Measurements from ENCODE around the gene NCK2. TPM values are rescaled to one million over a fixed set of nuclear protein-coding genes. Genes with fewer than 3 reads are reported as not detected.

Gene NCK2
- total and polyA plus RNA-seq, 2 of the 13 experiments (the other 11 are each of a cell fraction or from before 2014, with no cell fraction given): 14.8 to 23.5 TPM

DNA sequence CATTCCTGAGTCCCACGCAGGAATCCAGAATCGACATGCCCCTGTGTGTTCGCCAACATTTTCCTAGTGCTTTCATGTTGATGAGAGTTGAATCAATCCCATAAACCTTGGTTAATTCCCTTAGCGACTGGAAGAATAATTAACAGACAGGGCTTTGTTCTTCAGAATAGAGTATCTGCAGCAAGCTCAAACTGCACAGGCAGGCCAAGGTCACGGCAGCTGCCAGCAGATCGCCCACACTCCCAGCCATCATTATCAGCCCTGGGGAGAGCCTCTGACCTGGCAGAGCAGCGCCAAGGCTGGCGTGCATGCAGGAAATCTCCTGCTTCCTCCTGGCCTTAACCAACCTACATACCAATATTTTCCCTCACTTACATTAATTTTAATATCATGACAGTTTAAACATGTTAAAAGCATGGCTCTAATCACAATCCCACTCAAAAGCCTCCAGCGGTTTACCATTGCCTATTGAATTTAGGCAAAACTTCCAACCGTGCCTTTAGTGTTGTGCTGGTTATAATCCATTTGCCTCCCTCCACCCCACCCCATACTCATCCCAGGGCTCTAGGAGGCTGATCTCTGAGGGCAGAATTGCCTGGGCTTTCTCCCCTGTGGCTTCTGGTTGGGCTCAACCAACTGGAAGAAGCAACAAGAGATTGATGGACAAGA, 46.8 kb upstream of the NCK2 start (continued):
- TF ChIP-seq, protein P1, sequence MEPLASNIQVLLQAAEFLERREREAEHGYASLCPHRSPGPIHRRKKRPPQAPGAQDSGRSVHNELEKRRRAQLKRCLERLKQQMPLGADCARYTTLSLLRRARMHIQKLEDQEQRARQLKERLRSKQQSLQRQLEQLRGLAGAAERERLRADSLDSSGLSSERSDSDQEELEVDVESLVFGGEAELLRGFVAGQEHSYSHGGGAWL (CRISPR knock-in tag; IDR thresholded peaks at IDR 0.05): no peak
- no peak for TF ChIP-seq GABPB1 (CRISPR knock-in tag; IDR thresholded peaks at IDR 0.05)
- TF ChIP-seq, protein P2, sequence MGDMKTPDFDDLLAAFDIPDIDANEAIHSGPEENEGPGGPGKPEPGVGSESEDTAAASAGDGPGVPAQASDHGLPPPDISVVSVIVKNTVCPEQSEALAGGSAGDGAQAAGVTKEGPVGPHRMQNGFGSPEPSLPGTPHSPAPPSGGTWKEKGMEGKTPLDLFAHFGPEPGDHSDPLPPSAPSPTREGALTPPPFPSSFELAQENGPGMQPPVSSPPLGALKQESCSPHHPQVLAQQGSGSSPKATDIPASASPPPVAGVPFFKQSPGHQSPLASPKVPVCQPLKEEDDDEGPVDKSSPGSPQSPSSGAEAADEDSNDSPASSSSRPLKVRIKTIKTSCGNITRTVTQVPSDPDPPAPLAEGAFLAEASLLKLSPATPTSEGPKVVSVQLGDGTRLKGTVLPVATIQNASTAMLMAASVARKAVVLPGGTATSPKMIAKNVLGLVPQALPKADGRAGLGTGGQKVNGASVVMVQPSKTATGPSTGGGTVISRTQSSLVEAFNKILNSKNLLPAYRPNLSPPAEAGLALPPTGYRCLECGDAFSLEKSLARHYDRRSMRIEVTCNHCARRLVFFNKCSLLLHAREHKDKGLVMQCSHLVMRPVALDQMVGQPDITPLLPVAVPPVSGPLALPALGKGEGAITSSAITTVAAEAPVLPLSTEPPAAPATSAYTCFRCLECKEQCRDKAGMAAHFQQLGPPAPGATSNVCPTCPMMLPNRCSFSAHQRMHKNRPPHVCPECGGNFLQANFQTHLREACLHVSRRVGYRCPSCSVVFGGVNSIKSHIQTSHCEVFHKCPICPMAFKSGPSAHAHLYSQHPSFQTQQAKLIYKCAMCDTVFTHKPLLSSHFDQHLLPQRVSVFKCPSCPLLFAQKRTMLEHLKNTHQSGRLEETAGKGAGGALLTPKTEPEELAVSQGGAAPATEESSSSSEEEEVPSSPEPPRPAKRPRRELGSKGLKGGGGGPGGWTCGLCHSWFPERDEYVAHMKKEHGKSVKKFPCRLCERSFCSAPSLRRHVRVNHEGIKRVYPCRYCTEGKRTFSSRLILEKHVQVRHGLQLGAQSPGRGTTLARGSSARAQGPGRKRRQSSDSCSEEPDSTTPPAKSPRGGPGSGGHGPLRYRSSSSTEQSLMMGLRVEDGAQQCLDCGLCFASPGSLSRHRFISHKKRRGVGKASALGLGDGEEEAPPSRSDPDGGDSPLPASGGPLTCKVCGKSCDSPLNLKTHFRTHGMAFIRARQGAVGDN (CRISPR knock-in tag; IDR thresholded peaks at IDR 0.05): peak; percentile 42; the same call in 1 of the 2 replicates
- TF ChIP-seq, protein P3, sequence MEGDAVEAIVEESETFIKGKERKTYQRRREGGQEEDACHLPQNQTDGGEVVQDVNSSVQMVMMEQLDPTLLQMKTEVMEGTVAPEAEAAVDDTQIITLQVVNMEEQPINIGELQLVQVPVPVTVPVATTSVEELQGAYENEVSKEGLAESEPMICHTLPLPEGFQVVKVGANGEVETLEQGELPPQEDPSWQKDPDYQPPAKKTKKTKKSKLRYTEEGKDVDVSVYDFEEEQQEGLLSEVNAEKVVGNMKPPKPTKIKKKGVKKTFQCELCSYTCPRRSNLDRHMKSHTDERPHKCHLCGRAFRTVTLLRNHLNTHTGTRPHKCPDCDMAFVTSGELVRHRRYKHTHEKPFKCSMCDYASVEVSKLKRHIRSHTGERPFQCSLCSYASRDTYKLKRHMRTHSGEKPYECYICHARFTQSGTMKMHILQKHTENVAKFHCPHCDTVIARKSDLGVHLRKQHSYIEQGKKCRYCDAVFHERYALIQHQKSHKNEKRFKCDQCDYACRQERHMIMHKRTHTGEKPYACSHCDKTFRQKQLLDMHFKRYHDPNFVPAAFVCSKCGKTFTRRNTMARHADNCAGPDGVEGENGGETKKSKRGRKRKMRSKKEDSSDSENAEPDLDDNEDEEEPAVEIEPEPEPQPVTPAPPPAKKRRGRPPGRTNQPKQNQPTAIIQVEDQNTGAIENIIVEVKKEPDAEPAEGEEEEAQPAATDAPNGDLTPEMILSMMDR (CRISPR knock-in tag; IDR thresholded peaks at IDR 0.05): 0 out of 2 replicates have a peak, but pooled peaks have one; percentile 6
- no peak for TF ChIP-seq GATA4 (IDR thresholded peaks at IDR 0.05; ENCODE audit: borderline replicate concordance, low read depth)
- no peak for TF ChIP-seq SOX13 (IDR thresholded peaks at IDR 0.05)
- TF ChIP-seq SOX13 (CRISPR knock-in tag; conservative IDR thresholded peaks at IDR 0.05 in 1 of 2, IDR thresholded peaks at IDR 0.05 in 1 of 2): peak in 1 of 2 experiments; percentile 77; a peak in 2 of 4 replicates
- TF ChIP-seq ZZZ3 (CRISPR knock-in tag; IDR thresholded peaks at IDR 0.05; ENCODE audit: borderline replicate concordance): no peak
- TF ChIP-seq CENPT (CRISPR knock-in tag; IDR thresholded peaks at IDR 0.05; ENCODE audit: low read depth): no peak
- no peak for TF ChIP-seq ZNF577 (CRISPR knock-in tag; IDR thresholded peaks at IDR 0.05; ENCODE audit: borderline replicate concordance, low read depth)
- TF ChIP-seq SP140L (CRISPR knock-in tag; IDR thresholded peaks at IDR 0.05; ENCODE audit: borderline replicate concordance): no peak
- TF ChIP-seq, protein P4, sequence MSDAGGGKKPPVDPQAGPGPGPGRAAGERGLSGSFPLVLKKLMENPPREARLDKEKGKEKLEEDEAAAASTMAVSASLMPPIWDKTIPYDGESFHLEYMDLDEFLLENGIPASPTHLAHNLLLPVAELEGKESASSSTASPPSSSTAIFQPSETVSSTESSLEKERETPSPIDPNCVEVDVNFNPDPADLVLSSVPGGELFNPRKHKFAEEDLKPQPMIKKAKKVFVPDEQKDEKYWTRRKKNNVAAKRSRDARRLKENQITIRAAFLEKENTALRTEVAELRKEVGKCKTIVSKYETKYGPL (CRISPR knock-in tag; IDR thresholded peaks at IDR 0.05): no peak
- peak; percentile 73; the same call in 1 of the 2 replicates for TF ChIP-seq SOX5 (CRISPR knock-in tag; IDR thresholded peaks at IDR 0.05; ENCODE audit: borderline replicate concordance)
- no peak for TF ChIP-seq ZNF530 (CRISPR knock-in tag; IDR thresholded peaks at IDR 0.05; ENCODE audit: low read depth)
- TF ChIP-seq TCF7 (IDR thresholded peaks at IDR 0.05; ENCODE audit: low read depth): 0 out of 2 replicates have a peak, but pooled peaks have one; percentile 20
- no peak for TF ChIP-seq ZFYVE20 (CRISPR knock-in tag; IDR thresholded peaks at IDR 0.05; ENCODE audit: borderline replicate concordance, low read depth)
- TF ChIP-seq, protein P5, sequence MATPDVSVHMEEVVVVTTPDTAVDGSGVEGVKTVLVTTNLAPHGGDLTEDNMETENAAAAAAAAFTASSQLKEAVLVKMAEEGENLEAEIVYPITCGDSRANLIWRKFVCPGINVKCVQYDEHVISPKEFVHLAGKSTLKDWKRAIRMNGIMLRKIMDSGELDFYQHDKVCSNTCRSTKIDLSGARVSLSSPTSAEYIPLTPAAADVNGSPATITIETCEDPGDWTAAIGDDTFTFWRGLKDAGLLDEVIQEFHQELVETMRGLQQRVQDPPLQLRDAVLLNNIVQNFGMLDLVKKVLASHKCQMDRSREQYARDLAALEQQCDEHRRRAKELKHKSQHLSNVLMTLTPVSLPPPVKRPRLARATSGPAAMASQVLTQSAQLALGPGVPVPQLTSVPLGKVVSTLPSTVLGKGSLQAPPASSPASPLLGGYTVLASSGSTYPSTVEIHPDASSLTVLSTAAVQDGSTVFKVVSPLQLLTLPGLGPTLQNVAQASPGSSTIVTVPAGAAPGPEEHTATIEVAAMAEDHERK (CRISPR knock-in tag; IDR thresholded peaks at IDR 0.05; ENCODE audit: low read depth): no peak
- TF ChIP-seq GZF1 (CRISPR knock-in tag; IDR thresholded peaks at IDR 0.05): no peak
- no peak for TF ChIP-seq ZNF563 (CRISPR knock-in tag; IDR thresholded peaks at IDR 0.05)

Measured in HepG2 (cell line).